ENCODE data around the gene RERE.

Gene RERE

GRCh38 chr1:8856689-8857412 lies 39.4 kb upstream of the RERE start:
- H3K27ac ChIP-seq (replicated peaks; ENCODE audit: low read length), result peak overlapping the region; percentile 33
- H3K4me1 ChIP-seq (ENCODE audit: control insufficient read depth in 2 of 2, insufficient read depth in 1 of 2, low read depth in 1 of 2, low read length in 2 of 2), result peaks cover 7 to 26% of the 10 kb centered on the region in 2 donors
- no peak overlapping the region for H2BK15ac ChIP-seq (ENCODE audit: low read length)
- H2BK120ac ChIP-seq (ENCODE audit: low read depth, low read length), result no peak overlapping the region
- H3K14ac ChIP-seq (ENCODE audit: low read length), result peak overlapping the region; percentile 64
- H3K9me3 ChIP-seq (replicated peaks in 1 of 2; ENCODE audit: control insufficient read depth in 2 of 2, insufficient read depth in 1 of 2, low read depth in 1 of 2, low read length in 2 of 2), result no peaks in the 10 kb centered on the region
- peak overlapping the region; percentile 62 for H2AK5ac ChIP-seq (ENCODE audit: low read depth, low read length)
- H3K4me3 ChIP-seq (ENCODE audit: low read length in 2 of 2), result no peak overlapping the region
- H3K23ac ChIP-seq (ENCODE audit: low read depth, low read length, poor library complexity), result peak overlapping the region; percentile 89
- H3K4ac ChIP-seq (ENCODE audit: low read length), result no peak overlapping the region
- no peak overlapping the region for H2BK12ac ChIP-seq (ENCODE audit: low read length)
- no peak overlapping the region for H4K91ac ChIP-seq (ENCODE audit: low read depth, low read length, poor library complexity)
- no peak overlapping the region for H2BK5ac ChIP-seq (ENCODE audit: low read length)
- no peaks in the 10 kb centered on the region for H3K27me3 ChIP-seq (ENCODE audit: control insufficient read depth in 3 of 3, insufficient read depth in 3 of 3, low read depth in 1 of 3, low read length in 3 of 3)
- H3K36me3 ChIP-seq (replicated peaks in 1 of 2; ENCODE audit: control insufficient read depth in 2 of 2, insufficient read depth in 2 of 2, low read length in 2 of 2), result peaks cover 35 to 45% of the 10 kb centered on the region in 2 donors
- no peaks in the 10 kb centered on the region for H3K79me1 ChIP-seq (ENCODE audit: low read depth, low read length)
- no peak overlapping the region for H2AFZ ChIP-seq (ENCODE audit: low read length)
- peak overlapping the region; percentile 80 for H3K9ac ChIP-seq (ENCODE audit: low read depth, low read length, poor library complexity)
- WGBS, 2 donors (ENCODE audit: extremely low coverage in 2 of 2, insufficient read length in 2 of 2, insufficient replicate concordance in 1 of 2), result no CpG with 5 or more reads among the region's 14 CpGs
- H3K18ac ChIP-seq (ENCODE audit: low read length), result peak overlapping the region; percentile 60
- H4K8ac ChIP-seq (ENCODE audit: low read depth, low read length), result peak overlapping the region; percentile 23
- no peak overlapping the region for H3K4me2 ChIP-seq (ENCODE audit: insufficient read depth, low read length, poor library complexity, severe bottlenecking)
- DNase-seq (ENCODE audit: low spot score), result no peak

DNA sequence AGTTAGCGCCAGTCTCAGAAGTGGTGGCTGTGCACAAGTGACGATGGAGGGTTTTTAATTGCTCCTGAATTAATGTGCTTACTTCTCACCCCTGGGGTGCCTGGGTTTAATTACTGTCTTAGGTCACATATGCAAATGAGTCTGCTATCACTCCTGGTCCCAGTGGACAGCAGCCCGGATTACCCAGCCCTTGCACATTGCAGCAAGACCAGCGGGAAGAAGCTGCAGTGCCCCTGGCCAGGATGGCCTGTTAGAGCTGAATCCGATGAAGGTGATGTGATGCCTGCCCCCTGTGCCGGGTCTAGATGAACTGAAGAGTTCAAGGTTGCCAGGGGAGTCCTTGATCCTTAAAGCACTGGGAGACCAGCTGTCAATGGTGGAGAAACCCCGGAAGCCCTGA lies 36.8 kb upstream of the RERE start:
- Histone ChIP-seq H3K27ac (replicated peaks; ENCODE audit: low read length) (no peak overlapping the region), H3K23ac (ENCODE audit: low read depth, low read length, poor library complexity) (no peak overlapping the region), H3K18ac (ENCODE audit: low read length) (no peak overlapping the region)

GRCh38 chr1:8851060-8851459 lies 33.6 kb upstream of the RERE start:
- Histone ChIP-seq H4K8ac (ENCODE audit: low read depth, low read length) (no peak overlapping the region), H3K36me3 (replicated peaks in 1 of 2; ENCODE audit: control insufficient read depth in 2 of 2, insufficient read depth in 2 of 2, low read length in 2 of 2) (no peaks in the 10 kb centered on the region), H3K14ac (ENCODE audit: low read length) (no peak overlapping the region), H3K27me3 (ENCODE audit: control insufficient read depth in 3 of 3, insufficient read depth in 3 of 3, low read depth in 1 of 3, low read length in 3 of 3) (no peaks in the 10 kb centered on the region), H4K91ac (ENCODE audit: low read depth, low read length, poor library complexity) (no peak overlapping the region), H3K79me1 (ENCODE audit: low read depth, low read length) (no peaks in the 10 kb centered on the region), H2BK5ac (ENCODE audit: low read length) (no peak overlapping the region), H3K23ac (ENCODE audit: low read depth, low read length, poor library complexity) (no peak overlapping the region), H2BK12ac (ENCODE audit: low read length) (no peak overlapping the region), H2AFZ (ENCODE audit: low read length) (no peak overlapping the region), H2BK15ac (ENCODE audit: low read length) (no peak overlapping the region), H3K4me1 (ENCODE audit: control insufficient read depth in 2 of 2, insufficient read depth in 1 of 2, low read depth in 1 of 2, low read length in 2 of 2) (peaks cover 0 to 4% of the 10 kb centered on the region in 2 donors), H3K18ac (ENCODE audit: low read length) (no peak overlapping the region), H3K4me3 (ENCODE audit: low read length in 2 of 2) (no peak overlapping the region), H2AK5ac (ENCODE audit: low read depth, low read length) (no peak overlapping the region), H3K4me2 (ENCODE audit: insufficient read depth, low read length, poor library complexity, severe bottlenecking) (no peak overlapping the region), H3K27ac (replicated peaks; ENCODE audit: low read length) (no peak overlapping the region), H2BK120ac (ENCODE audit: low read depth, low read length) (no peak overlapping the region), H3K9me3 (replicated peaks in 1 of 2; ENCODE audit: control insufficient read depth in 2 of 2, insufficient read depth in 1 of 2, low read depth in 1 of 2, low read length in 2 of 2) (no peaks in the 10 kb centered on the region), H3K9ac (ENCODE audit: low read depth, low read length, poor library complexity) (no peak overlapping the region), H3K4ac (ENCODE audit: low read length) (no peak overlapping the region)
- no CpG with 5 or more reads among the region's 5 CpGs for WGBS, 2 donors (ENCODE audit: extremely low coverage in 2 of 2, insufficient read length in 2 of 2, insufficient replicate concordance in 1 of 2)
- DNase-seq (ENCODE audit: low spot score), result no peak

More for the DNA sequence above, 36.8 kb upstream of the RERE start:
- Histone ChIP-seq H3K4ac (ENCODE audit: low read length) (no peak overlapping the region), H3K4me1 (ENCODE audit: control insufficient read depth in 2 of 2, insufficient read depth in 1 of 2, low read depth in 1 of 2, low read length in 2 of 2) (peaks cover 7 to 24% of the 10 kb centered on the region in 2 donors), H3K4me2 (ENCODE audit: insufficient read depth, low read length, poor library complexity, severe bottlenecking) (no peak overlapping the region), H3K9ac (ENCODE audit: low read depth, low read length, poor library complexity) (no peak overlapping the region), H2AFZ (ENCODE audit: low read length) (no peak overlapping the region), H2BK12ac (ENCODE audit: low read length) (no peak overlapping the region), H3K4me3 (ENCODE audit: low read length in 2 of 2) (no peak overlapping the region), H3K27me3 (ENCODE audit: control insufficient read depth in 3 of 3, insufficient read depth in 3 of 3, low read depth in 1 of 3, low read length in 3 of 3) (no peaks in the 10 kb centered on the region), H2BK120ac (ENCODE audit: low read depth, low read length) (no peak overlapping the region), H3K9me3 (replicated peaks in 1 of 2; ENCODE audit: control insufficient read depth in 2 of 2, insufficient read depth in 1 of 2, low read depth in 1 of 2, low read length in 2 of 2) (no peaks in the 10 kb centered on the region), H2AK5ac (ENCODE audit: low read depth, low read length) (no peak overlapping the region), H3K14ac (ENCODE audit: low read length) (no peak overlapping the region), H4K8ac (ENCODE audit: low read depth, low read length) (no peak overlapping the region), H2BK5ac (ENCODE audit: low read length) (no peak overlapping the region), H4K91ac (ENCODE audit: low read depth, low read length, poor library complexity) (no peak overlapping the region), H3K36me3 (replicated peaks in 1 of 2; ENCODE audit: control insufficient read depth in 2 of 2, insufficient read depth in 2 of 2, low read length in 2 of 2) (peaks cover 20 to 21% of the 10 kb centered on the region in 2 donors), H3K79me1 (ENCODE audit: low read depth, low read length) (no peaks in the 10 kb centered on the region), H2BK15ac (ENCODE audit: low read length) (no peak overlapping the region)
- no peak for DNase-seq (ENCODE audit: low spot score)
- WGBS, 2 donors (ENCODE audit: extremely low coverage in 2 of 2, insufficient read length in 2 of 2, insufficient replicate concordance in 1 of 2), result no CpG with 5 or more reads among the region's 7 CpGs

GRCh38 chr1:8848663-8849386 lies 31.4 kb upstream of the RERE start:
- Histone ChIP-seq H3K36me3 (replicated peaks in 1 of 2; ENCODE audit: control insufficient read depth in 2 of 2, insufficient read depth in 2 of 2, low read length in 2 of 2) (no peaks in the 10 kb centered on the region), H2BK120ac (ENCODE audit: low read depth, low read length) (no peak overlapping the region), H2BK15ac (ENCODE audit: low read length) (no peak overlapping the region), H3K79me1 (ENCODE audit: low read depth, low read length) (no peaks in the 10 kb centered on the region), H4K8ac (ENCODE audit: low read depth, low read length) (no peak overlapping the region), H3K4me1 (ENCODE audit: control insufficient read depth in 2 of 2, insufficient read depth in 1 of 2, low read depth in 1 of 2, low read length in 2 of 2) (peaks cover 0 to 4% of the 10 kb centered on the region in 2 donors), H2AK5ac (ENCODE audit: low read depth, low read length) (no peak overlapping the region), H4K91ac (ENCODE audit: low read depth, low read length, poor library complexity) (no peak overlapping the region), H2BK12ac (ENCODE audit: low read length) (no peak overlapping the region), H3K27me3 (ENCODE audit: control insufficient read depth in 3 of 3, insufficient read depth in 3 of 3, low read depth in 1 of 3, low read length in 3 of 3) (no peaks in the 10 kb centered on the region), H3K4ac (ENCODE audit: low read length) (no peak overlapping the region), H3K4me3 (ENCODE audit: low read length in 2 of 2) (no peak overlapping the region), H3K23ac (ENCODE audit: low read depth, low read length, poor library complexity) (no peak overlapping the region), H2AFZ (ENCODE audit: low read length) (peak overlapping the region; percentile 74), H3K27ac (replicated peaks; ENCODE audit: low read length) (no peak overlapping the region), H3K4me2 (ENCODE audit: insufficient read depth, low read length, poor library complexity, severe bottlenecking) (no peak overlapping the region), H3K14ac (ENCODE audit: low read length) (no peak overlapping the region), H3K9ac (ENCODE audit: low read depth, low read length, poor library complexity) (no peak overlapping the region), H3K18ac (ENCODE audit: low read length) (no peak overlapping the region), H2BK5ac (ENCODE audit: low read length) (no peak overlapping the region), H3K9me3 (replicated peaks in 1 of 2; ENCODE audit: control insufficient read depth in 2 of 2, insufficient read depth in 1 of 2, low read depth in 1 of 2, low read length in 2 of 2) (no peaks in the 10 kb centered on the region)
- DNase-seq (ENCODE audit: low spot score), result peak; percentile 83
- WGBS, 2 donors (ENCODE audit: extremely low coverage in 2 of 2, insufficient read length in 2 of 2, insufficient replicate concordance in 1 of 2), result no CpG with 5 or more reads among the region's 19 CpGs

All from neuronal stem cell (in vitro differentiated cells).